Caco-2 (cell line): ENCODE data around the gene JAG2. TPM values are rescaled to one million over a fixed set of nuclear protein-coding genes. Genes with fewer than 3 reads are reported as not detected.

Source experiments
- BruUV-seq: library from RNA; stranded (reverse); fragments of 400-500 nt; replicated peaks from 2 replicates; lab custom pipeline; 2021; lab: Mats Ljungman, UMichigan
- CTCF ChIA-PET: fragments of 300-600 bp; sonication (Branson Sonifier 250); formaldehyde crosslinking; loops from one replicate; lab custom pipeline; 2022; ENCODE audit warnings: antibody characterized with exemption; lab: Charles Lee
- POLR2A ChIA-PET: fragments of 300-600 bp; sonication (Branson Sonifier 250); formaldehyde crosslinking; loops from one replicate; lab custom pipeline; 2022; ENCODE audit warnings: antibody characterized with exemption; lab: Charles Lee
- DNase-seq, 2 experiments: peaks; one replicate each; pipeline versions ENCODE4 v3.0.0 to v3.0.0-alpha.2; 2020 to 2022
- H3K27me3 ChIP-seq: replicated peaks from 2 replicates; pipeline ENCODE4 v1.6.0; 2011; ENCODE audit warnings: low read length; ENCODE audit not compliant: control insufficient read depth, insufficient read depth
- H3K36me3 ChIP-seq: 2 replicates; pipeline ENCODE4 v1.5.1; 2011; ENCODE audit warnings: low read length; ENCODE audit not compliant: control insufficient read depth, insufficient read depth
- H3K4me1 ChIP-seq: fragments of 250-450 bp; sonication (Bioruptor Pico); 2 replicates; pipeline ENCODE4 v1.5.1; 2020; ENCODE audit warnings: mild to moderate bottlenecking
- H3K4me3 ChIP-seq: 2 replicates; pipeline ENCODE4 v1.5.1; 2011; ENCODE audit warnings: low read depth, mild to moderate bottlenecking, control low read depth, low read length
- H3K9me3 ChIP-seq: fragments of 250-450 bp; sonication (Bioruptor Pico); 2 replicates; pipeline ENCODE4 v1.5.1; 2020; ENCODE audit warnings: mild to moderate bottlenecking, moderate library complexity
- H3K27ac Mint-ChIP-seq: one replicate; pipeline ENCODE4 v1.8.0; 2022; ENCODE audit warnings: mixed read lengths; ENCODE audit not compliant: unreplicated experiment
- H3K27me3 Mint-ChIP-seq: one replicate; pipeline ENCODE4 v1.8.0; 2022; ENCODE audit warnings: mixed read lengths; ENCODE audit not compliant: insufficient read depth, unreplicated experiment
- H3K36me3 Mint-ChIP-seq: one replicate; pipeline ENCODE4 v1.8.0; 2022; ENCODE audit warnings: mild to moderate bottlenecking, mixed read lengths; ENCODE audit not compliant: insufficient read depth, unreplicated experiment
- H3K4me1 Mint-ChIP-seq: one replicate; pipeline ENCODE4 v1.8.0; 2022; ENCODE audit warnings: low read depth, mixed read lengths; ENCODE audit not compliant: unreplicated experiment
- H3K4me3 Mint-ChIP-seq: one replicate; pipeline ENCODE4 v1.8.0; 2022; ENCODE audit warnings: mild to moderate bottlenecking, moderate library complexity, mixed read lengths; ENCODE audit not compliant: unreplicated experiment
- H3K9me3 Mint-ChIP-seq: one replicate; pipeline ENCODE4 v1.8.0; 2022; ENCODE audit warnings: mixed read lengths; ENCODE audit not compliant: unreplicated experiment
- intact Hi-C: fragments of 100-400 bp; cut with micrococcal nuclease; formaldehyde crosslinking; loops from one replicate; pipeline ENCODE4 v1.10.0; 2022; ENCODE audit not compliant: unreplicated experiment
- total RNA-seq: library from RNA; stranded (reverse); gene quantifications from 2 replicates; pipeline ENCODE4 v1.2.3, GENCODE V29; 2022
- TF ChIP-seq, protein P1 (sequence below), 2 experiments: fragments of 200-600 bp in 1 of 2; IDR thresholded peaks; 1 replicate in 1 of 2; 2 replicates in 1 of 2; pipeline versions ENCODE4 v1.5.1 to v1.8.0; 2011 to 2022; ENCODE audit warnings: antibody characterized with exemption in 1 of 2, control low read depth in 1 of 2, inconsistent platforms in 1 of 2, low read depth in 1 of 2, low read length in 1 of 2, mild to moderate bottlenecking in 1 of 2, moderate library complexity in 1 of 2; ENCODE audit not compliant: insufficient read depth in 1 of 2, severe bottlenecking in 1 of 2, unreplicated experiment in 1 of 2

Gene JAG2
- total RNA-seq, 1 experiment from 2014 or later: 43.0 TPM

DNA sequence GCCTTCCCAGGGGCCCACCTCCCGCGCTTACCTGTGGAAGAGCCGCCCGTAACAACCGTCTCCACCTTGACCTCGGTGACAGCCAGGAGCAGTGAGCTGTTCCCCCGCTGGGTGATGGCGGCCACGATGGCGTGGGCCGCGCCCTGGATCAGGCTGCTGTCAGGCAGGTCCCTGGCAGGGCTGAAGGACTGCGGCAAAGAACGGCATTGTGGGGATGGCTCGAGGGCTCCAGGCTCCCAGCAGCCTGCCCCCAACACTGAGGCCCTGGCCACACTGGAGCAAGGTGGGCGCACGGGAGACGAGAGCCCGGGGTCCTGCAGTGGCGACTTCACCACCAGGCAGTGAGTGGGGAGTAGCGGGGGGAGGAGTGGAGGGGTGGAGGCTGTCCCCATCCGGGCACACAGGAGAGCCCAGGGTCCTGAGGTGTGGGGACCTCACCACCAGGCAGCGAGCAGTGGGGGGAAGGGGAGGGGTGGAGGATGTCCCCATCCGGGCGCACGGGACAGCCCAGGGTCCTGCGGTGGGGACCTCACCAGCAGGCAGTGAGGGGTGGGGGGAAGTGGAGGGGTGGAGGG lies 25.0 kb downstream of the JAG2 start:
- CTCF ChIA-PET: no interaction called here

DNA sequence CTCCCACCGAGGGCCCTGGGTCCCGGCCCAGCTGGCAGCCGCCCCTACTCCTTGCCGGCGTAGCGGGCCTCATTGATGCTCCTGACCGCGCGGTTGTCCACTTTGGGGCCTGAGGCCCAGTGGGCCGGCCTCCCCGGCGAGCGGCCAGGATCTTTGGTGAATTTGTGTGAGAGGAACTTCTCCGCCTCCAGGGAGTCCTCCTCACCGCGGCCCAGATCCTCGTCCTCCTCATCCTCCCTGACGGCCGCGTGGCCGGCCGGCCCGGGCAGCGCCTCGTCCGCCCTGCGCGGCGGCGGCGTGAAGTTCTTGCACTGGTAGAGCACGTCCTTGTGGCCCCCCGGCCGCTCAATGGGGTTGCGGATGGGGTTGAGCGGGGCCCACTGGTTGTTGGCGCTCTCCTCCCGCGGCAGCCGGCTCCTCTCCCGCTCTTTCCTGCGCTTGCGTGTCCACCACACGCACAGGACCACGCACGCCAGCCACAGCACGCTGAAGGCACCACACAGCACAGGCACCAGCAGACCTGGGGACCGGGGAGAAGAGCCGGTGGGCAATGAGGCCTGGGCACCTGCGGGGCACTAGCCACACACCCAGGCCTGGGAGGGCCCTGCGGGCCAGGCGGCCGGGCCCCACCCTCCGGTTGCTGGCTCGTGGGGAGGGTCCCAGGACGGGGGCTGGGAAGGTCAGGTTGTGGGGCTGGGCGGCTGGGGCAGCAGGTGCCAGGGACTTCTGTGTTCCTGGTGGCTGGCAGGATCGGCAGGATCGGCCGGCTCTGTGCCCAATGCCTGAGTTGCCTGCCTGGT lies 25.7 kb downstream of the JAG2 start:
- peak in 1 of 2 experiments; percentile 14 for DNase-seq
- Mint-ChIP-seq H3K27ac (no peak overlapping the region), H3K27me3 (no peaks in the 10 kb centered on the region), H3K9me3 (no peaks in the 10 kb centered on the region), H3K4me3 (no peak overlapping the region), H3K36me3 (peaks cover 13% of the 10 kb centered on the region), H3K4me1 (no peaks in the 10 kb centered on the region)
- TF ChIP-seq, protein P1, sequence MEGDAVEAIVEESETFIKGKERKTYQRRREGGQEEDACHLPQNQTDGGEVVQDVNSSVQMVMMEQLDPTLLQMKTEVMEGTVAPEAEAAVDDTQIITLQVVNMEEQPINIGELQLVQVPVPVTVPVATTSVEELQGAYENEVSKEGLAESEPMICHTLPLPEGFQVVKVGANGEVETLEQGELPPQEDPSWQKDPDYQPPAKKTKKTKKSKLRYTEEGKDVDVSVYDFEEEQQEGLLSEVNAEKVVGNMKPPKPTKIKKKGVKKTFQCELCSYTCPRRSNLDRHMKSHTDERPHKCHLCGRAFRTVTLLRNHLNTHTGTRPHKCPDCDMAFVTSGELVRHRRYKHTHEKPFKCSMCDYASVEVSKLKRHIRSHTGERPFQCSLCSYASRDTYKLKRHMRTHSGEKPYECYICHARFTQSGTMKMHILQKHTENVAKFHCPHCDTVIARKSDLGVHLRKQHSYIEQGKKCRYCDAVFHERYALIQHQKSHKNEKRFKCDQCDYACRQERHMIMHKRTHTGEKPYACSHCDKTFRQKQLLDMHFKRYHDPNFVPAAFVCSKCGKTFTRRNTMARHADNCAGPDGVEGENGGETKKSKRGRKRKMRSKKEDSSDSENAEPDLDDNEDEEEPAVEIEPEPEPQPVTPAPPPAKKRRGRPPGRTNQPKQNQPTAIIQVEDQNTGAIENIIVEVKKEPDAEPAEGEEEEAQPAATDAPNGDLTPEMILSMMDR (IDR thresholded peaks at IDR 0.05; ENCODE audit: insufficient read depth in 1 of 2, low read depth in 1 of 2, low read length in 1 of 2, severe bottlenecking in 1 of 2, unreplicated experiment in 1 of 2): no peak
- CTCF ChIA-PET: no interaction called here
- Histone ChIP-seq H3K4me1 (no peaks in the 10 kb centered on the region), H3K9me3 (peaks cover 10% of the 10 kb centered on the region; the same call in 1 of the 2 replicates), H3K4me3 (no peak overlapping the region), H3K36me3 (no peaks in the 10 kb centered on the region), H3K27me3 (no peaks in the 10 kb centered on the region)
- no TSS peak for BruUV-seq
- intact Hi-C loops: no loop called here
- POLR2A ChIA-PET: no interaction called here

More for the DNA sequence above, 25.0 kb downstream of the JAG2 start:
- H3K9me3 ChIP-seq: peaks cover 10% of the 10 kb centered on the region; the same call in 1 of the 2 replicates
- no TSS peak for BruUV-seq
- H3K36me3 Mint-ChIP-seq: peaks cover 13% of the 10 kb centered on the region
- TF ChIP-seq, protein P1 (IDR thresholded peaks at IDR 0.05; ENCODE audit: insufficient read depth in 1 of 2, low read depth in 1 of 2, low read length in 1 of 2, severe bottlenecking in 1 of 2, unreplicated experiment in 1 of 2): no peak
- DNase-seq: no peak
- intact Hi-C loops: no loop called here
- no peaks in the 10 kb centered on the region for H3K9me3 Mint-ChIP-seq
- no peaks in the 10 kb centered on the region for H3K36me3 ChIP-seq
- H3K27ac Mint-ChIP-seq: no peak overlapping the region
- H3K4me3 Mint-ChIP-seq: no peak overlapping the region
- no peaks in the 10 kb centered on the region for H3K27me3 ChIP-seq
- H3K4me1 Mint-ChIP-seq: no peaks in the 10 kb centered on the region
- no peak overlapping the region for H3K4me3 ChIP-seq
- H3K4me1 ChIP-seq: no peaks in the 10 kb centered on the region
- POLR2A ChIA-PET: no interaction called here
- H3K27me3 Mint-ChIP-seq: no peaks in the 10 kb centered on the region

DNA sequence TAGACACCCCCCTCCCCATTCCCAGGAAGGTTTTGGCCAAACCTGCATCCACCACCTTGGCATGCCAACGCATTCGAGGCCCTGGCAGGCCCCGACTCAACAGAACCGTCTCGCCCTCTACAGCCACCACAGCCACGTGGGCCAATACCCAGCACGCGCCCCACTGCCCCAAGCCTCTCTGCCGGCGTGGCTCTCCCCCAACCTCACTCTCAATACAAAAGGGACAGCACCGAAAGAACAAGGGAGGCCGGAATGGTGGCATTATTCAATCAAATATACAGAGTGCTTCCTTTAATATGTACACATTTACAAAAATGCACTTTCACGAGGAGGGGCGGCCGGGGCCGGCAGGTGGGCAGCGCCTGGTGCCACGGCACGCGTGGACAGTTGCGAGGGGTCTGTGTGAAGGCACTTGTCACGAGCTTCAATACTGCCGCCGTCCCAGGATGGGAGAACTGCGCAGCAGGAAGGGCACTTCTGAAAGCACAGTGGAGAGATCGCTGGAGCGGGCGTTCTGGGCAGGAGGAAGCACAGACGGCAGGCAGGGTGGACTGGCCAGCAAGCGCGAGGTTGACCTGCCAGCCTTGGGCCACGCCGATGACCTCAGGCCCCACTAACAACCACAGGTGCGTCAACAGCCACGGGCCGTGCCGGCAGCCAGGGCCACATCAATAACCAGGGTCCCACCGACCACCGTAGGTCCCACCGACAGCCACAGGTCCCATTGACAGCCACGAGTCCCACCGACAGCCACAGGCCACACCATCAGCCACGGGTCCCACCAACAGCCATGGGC lies 26.9 kb downstream of the JAG2 start:
- H3K27ac Mint-ChIP-seq: no peak overlapping the region

More for the DNA sequence above, 26.9 kb downstream of the JAG2 start:
- TF ChIP-seq, protein P1 (IDR thresholded peaks at IDR 0.05; ENCODE audit: insufficient read depth in 1 of 2, low read depth in 1 of 2, low read length in 1 of 2, severe bottlenecking in 1 of 2, unreplicated experiment in 1 of 2): no peak
- Mint-ChIP-seq H3K4me3 (no peak overlapping the region), H3K9me3 (no peaks in the 10 kb centered on the region), H3K36me3 (peaks cover 13% of the 10 kb centered on the region), H3K4me1 (no peaks in the 10 kb centered on the region), H3K27me3 (no peaks in the 10 kb centered on the region)
- TSS peak; percentile 53 for BruUV-seq
- Histone ChIP-seq H3K4me1 (no peaks in the 10 kb centered on the region), H3K36me3 (no peaks in the 10 kb centered on the region), H3K4me3 (no peak overlapping the region), H3K27me3 (no peaks in the 10 kb centered on the region), H3K9me3 (peaks cover 10% of the 10 kb centered on the region; the same call in 1 of the 2 replicates)
- ChIA-PET POLR2A (no interaction called here), CTCF (no interaction called here)
- DNase-seq: peak in 1 of 2 experiments; percentile 7
- intact Hi-C loops: no loop called here
